ENCODE data around the gene MAD1L1. TPM values are rescaled to one million over a fixed set of nuclear protein-coding genes. Genes with fewer than 3 reads are reported as not detected.

MAD1L1 gene
- total RNA-seq, 2 donors from 2014 or later: 59.1 to 61.4 TPM

DNA sequence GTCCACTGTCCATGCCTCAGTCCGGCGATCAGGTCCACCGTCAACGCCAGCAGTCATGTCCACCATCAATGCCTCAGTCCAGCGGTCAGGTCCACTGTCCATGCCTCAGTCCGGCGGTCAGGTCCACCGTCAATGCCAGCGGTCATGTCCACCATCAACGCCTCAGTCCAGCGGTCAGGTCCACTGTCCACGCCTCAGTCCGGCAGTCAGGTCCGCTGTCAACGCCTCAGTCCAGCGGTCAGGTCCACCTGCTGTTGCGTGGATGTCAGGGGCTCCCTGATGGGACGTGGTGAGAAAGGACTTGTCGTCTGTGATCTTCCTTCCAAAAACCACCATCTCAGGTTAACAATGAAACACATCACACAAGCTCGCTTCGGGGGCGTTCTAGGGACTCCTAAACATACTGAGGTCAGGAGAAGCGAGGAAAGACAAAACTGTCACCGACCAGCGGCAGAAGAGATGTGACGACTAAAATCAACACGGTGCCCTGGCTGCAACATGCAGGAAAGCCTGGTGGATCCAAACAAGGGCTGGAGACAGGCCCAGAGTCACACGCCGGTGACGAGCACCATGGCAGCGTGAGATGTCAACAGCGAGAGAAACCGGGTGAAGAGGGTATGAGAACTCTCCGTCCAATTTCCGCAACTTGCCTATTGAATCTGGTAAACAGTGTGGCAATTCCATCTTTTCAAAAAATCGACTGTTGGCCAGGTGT lies 264.2 kb downstream of the MAD1L1 start:
- H3K9me3 ChIP-seq (ENCODE audit: control insufficient read depth, low read length): no peaks in the 10 kb centered on the region
- 95 to 97% methylated on average over 34 to 36 of the region's 36 CpGs for WGBS, 2 experiments (ENCODE audit: insufficient coverage in 1 of 2, insufficient read length in 1 of 2)
- H3K27me3 ChIP-seq (ENCODE audit: control insufficient read depth, insufficient read depth, low read length, poor library complexity, severe bottlenecking): no peaks in the 10 kb centered on the region
- no peak for DNase-seq
- TF ChIP-seq, protein P1, sequence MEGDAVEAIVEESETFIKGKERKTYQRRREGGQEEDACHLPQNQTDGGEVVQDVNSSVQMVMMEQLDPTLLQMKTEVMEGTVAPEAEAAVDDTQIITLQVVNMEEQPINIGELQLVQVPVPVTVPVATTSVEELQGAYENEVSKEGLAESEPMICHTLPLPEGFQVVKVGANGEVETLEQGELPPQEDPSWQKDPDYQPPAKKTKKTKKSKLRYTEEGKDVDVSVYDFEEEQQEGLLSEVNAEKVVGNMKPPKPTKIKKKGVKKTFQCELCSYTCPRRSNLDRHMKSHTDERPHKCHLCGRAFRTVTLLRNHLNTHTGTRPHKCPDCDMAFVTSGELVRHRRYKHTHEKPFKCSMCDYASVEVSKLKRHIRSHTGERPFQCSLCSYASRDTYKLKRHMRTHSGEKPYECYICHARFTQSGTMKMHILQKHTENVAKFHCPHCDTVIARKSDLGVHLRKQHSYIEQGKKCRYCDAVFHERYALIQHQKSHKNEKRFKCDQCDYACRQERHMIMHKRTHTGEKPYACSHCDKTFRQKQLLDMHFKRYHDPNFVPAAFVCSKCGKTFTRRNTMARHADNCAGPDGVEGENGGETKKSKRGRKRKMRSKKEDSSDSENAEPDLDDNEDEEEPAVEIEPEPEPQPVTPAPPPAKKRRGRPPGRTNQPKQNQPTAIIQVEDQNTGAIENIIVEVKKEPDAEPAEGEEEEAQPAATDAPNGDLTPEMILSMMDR (conservative IDR thresholded peaks at IDR 0.05): no peak
- H3K4me1 ChIP-seq (ENCODE audit: control insufficient read depth, insufficient read depth, low read length): no peaks in the 10 kb centered on the region
- no peak overlapping the region for H3K27ac ChIP-seq (ENCODE audit: low read depth, low read length)
- Mint-ChIP-seq H3K4me1 (peaks cover 18% of the 10 kb centered on the region), H3K27ac (no peak overlapping the region), H3K27me3 (ENCODE audit: insufficient read depth) (no peaks in the 10 kb centered on the region), H3K9me3 (no peaks in the 10 kb centered on the region), H3K36me3 (ENCODE audit: low read depth) (peaks cover 33% of the 10 kb centered on the region), H3K4me3 (no peak overlapping the region)
- H3K9ac ChIP-seq (ENCODE audit: extremely low read depth, low read length, poor library complexity, severe bottlenecking): no peak overlapping the region
- H3K36me3 ChIP-seq (ENCODE audit: control insufficient read depth, insufficient read depth, low read length): peaks cover 12% of the 10 kb centered on the region
- no peak overlapping the region for H3K4me3 ChIP-seq (ENCODE audit: low read length)

DNA sequence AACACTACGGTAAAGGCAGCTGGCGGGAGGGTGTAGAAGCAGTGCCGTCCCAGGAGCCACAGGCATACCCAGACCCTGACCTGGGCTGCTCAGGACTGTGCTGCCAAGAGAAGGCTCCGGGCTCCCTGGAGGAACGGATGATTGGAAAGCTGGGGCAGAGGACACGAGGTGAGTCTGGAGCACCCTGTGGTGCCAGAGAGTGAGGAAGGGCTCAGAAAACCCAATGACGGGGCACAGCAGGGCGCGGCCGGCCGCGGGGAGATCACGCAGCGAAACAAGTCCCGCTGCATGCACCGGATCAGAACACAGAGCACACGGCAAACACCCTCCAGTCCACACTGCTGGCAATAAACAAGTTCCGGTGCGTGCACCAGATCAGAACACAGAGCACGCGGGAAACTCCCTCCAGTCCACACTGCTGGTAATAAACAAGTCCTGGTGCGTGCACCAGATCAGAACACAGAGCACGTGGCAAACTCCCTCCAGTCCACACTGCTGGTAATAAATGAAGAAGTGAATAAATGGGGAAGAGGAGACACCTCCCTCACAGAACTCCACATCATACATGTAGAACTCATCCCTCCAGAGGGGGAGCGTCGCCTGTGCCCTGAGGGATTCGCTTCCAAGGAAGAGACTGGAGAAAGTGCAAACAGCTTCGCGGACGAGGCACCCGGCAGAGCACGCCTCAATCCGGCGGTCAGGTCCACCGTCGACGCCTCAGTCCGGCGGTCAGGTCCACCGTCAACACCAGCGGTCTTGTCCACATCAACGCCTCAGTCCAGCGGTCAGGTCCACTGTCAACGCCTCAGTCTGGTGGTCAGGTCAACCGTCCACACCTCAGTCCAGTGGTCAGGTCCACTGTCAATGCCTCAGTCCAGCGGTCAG lies 265.0 kb downstream of the MAD1L1 start:
- DNase-seq: no peak
- Histone ChIP-seq H3K4me1 (ENCODE audit: control insufficient read depth, insufficient read depth, low read length) (no peaks in the 10 kb centered on the region), H3K4me3 (ENCODE audit: low read length) (no peak overlapping the region), H3K27me3 (ENCODE audit: control insufficient read depth, insufficient read depth, low read length, poor library complexity, severe bottlenecking) (no peaks in the 10 kb centered on the region), H3K9ac (ENCODE audit: extremely low read depth, low read length, poor library complexity, severe bottlenecking) (no peak overlapping the region), H3K36me3 (ENCODE audit: control insufficient read depth, insufficient read depth, low read length) (peaks cover 12% of the 10 kb centered on the region), H3K27ac (ENCODE audit: low read depth, low read length) (no peak overlapping the region), H3K9me3 (ENCODE audit: control insufficient read depth, low read length) (no peaks in the 10 kb centered on the region)
- WGBS, 2 experiments (ENCODE audit: insufficient coverage in 1 of 2, insufficient read length in 1 of 2): 96 to 97% methylated on average over 37 to 44 of the region's 45 CpGs
- no peaks in the 10 kb centered on the region for H3K27me3 Mint-ChIP-seq (ENCODE audit: insufficient read depth)
- H3K4me3 Mint-ChIP-seq: no peak overlapping the region
- H3K36me3 Mint-ChIP-seq (ENCODE audit: low read depth): peaks cover 36% of the 10 kb centered on the region
- peaks cover 18% of the 10 kb centered on the region for H3K4me1 Mint-ChIP-seq
- TF ChIP-seq, protein P1 (conservative IDR thresholded peaks at IDR 0.05): no peak
- no peaks in the 10 kb centered on the region for H3K9me3 Mint-ChIP-seq
- H3K27ac Mint-ChIP-seq: peak overlapping the region; percentile 64

DNA sequence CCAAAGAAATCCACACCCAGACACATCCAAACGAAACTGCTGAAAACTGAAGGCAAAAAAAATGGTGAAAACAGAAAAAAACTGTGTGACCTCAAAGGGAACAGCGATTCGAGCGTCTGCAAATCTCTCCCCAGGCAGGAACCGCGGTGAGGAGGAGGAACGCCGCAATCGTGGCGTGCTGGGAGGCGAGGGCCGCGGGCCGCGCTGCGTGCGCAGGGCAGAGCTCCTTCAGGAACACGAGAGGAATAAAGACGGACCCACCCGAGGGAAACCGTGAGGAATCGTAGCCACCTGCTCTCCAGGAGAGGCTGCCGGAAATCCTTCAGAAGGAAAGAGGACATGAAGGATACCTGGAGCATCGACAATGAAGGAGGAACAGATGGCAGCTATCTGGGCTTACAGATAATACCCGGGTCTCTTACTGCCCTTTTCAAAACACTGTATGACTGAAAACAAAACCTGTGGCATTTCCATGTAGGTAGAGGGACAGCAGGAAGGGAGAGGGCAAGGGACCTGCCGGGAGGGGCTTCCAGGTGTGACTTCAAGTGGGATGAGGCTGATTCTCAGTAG lies 266.0 kb downstream of the MAD1L1 start:
- H3K4me1 ChIP-seq (ENCODE audit: control insufficient read depth, insufficient read depth, low read length): no peaks in the 10 kb centered on the region
- 93 to 95% methylated on average over 23 to 26 of the region's 26 CpGs for WGBS, 2 experiments (ENCODE audit: insufficient coverage in 1 of 2, insufficient read length in 1 of 2)
- no peaks in the 10 kb centered on the region for H3K9me3 ChIP-seq (ENCODE audit: control insufficient read depth, low read length)
- no peak overlapping the region for H3K4me3 ChIP-seq (ENCODE audit: low read length)
- Mint-ChIP-seq H3K4me3 (no peak overlapping the region), H3K9me3 (peaks cover 8% of the 10 kb centered on the region), H3K27me3 (ENCODE audit: insufficient read depth) (no peaks in the 10 kb centered on the region), H3K4me1 (peaks cover 18% of the 10 kb centered on the region), H3K27ac (peak overlapping the region; percentile 1), H3K36me3 (ENCODE audit: low read depth) (peaks cover 40% of the 10 kb centered on the region)
- TF ChIP-seq, protein P1 (conservative IDR thresholded peaks at IDR 0.05): no peak
- no peak overlapping the region for H3K27ac ChIP-seq (ENCODE audit: low read depth, low read length)
- DNase-seq: no peak
- H3K27me3 ChIP-seq (ENCODE audit: control insufficient read depth, insufficient read depth, low read length, poor library complexity, severe bottlenecking): no peaks in the 10 kb centered on the region
- peaks cover 18% of the 10 kb centered on the region for H3K36me3 ChIP-seq (ENCODE audit: control insufficient read depth, insufficient read depth, low read length)
- H3K9ac ChIP-seq (ENCODE audit: extremely low read depth, low read length, poor library complexity, severe bottlenecking): no peak overlapping the region

Data from endodermal cell (in vitro differentiated cells).